NCI-H1105 treated with DMSO at 0.1 percent for 48 hours (cell line): ENCODE data around the gene PDXK.
A peak's percentile ranks its signal among the peaks of the same experiment; 100 is the strongest.

ENCODE experiments used
- DNase-seq: peaks from one replicate; lab custom pipeline; 2025; lab: John Stamatoyannopoulos, UW

The PDXK gene

DNA sequence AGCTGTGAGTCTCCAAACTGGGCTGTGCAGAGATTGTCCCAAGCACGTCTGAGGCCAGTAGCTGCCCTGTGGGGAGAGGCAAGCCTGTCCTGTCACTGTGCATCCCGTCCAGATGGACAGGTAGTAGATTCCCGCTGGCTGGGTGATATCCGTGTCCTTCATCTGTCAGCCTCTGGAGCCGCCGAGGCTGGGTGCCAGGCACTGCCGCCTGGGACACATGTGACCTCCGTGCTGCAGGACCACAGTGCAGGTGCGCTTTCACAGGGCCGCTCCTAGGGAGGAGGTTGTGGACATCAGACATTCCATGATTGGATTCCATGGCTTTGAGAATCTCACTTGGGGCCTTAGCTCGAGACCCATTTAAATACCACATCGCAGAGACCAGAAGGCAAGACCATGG, 4.7 kb downstream of the PDXK start:
- DNase-seq: no peak

DNA sequence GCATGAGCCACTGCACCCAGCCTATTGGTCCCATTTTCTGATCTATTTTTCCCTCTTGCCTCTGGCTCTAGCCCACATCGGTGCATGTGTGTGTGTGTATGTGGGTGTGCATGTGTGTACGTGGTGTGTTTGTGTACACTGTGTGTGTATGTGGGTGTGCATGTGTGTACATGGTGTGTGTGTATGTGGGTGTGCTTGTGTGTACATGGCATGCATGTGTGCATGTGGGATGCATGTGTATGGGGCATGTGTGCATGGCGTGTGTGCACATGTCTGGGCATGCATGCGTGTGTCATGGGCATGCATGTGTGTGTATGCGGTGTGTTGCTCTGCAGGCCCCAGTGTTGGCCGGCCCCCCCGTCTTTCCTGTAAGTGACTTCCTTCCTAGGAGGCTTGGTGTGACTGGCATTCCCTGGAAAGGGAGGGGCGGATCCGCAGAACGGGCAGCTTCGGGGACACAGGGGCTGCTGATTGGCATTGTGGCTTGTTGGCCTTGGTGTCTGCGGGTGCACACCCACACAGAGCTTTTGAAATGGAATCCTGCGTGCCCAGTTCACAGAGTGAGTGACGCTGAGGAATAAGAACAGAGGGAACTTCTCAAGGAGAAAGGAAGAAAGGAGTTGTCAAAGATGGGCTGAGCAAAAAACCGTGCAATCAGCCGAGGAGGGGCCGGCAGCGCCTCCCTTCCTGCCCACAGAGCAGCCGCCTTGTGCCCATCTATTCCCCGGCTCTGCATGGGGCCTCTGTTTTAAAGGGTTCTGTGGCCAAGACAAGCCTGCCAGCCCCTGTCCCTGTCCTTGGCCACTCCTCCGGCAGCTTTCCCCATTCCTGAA, 8.0 kb downstream of the PDXK start:
- no peak for DNase-seq

DNA sequence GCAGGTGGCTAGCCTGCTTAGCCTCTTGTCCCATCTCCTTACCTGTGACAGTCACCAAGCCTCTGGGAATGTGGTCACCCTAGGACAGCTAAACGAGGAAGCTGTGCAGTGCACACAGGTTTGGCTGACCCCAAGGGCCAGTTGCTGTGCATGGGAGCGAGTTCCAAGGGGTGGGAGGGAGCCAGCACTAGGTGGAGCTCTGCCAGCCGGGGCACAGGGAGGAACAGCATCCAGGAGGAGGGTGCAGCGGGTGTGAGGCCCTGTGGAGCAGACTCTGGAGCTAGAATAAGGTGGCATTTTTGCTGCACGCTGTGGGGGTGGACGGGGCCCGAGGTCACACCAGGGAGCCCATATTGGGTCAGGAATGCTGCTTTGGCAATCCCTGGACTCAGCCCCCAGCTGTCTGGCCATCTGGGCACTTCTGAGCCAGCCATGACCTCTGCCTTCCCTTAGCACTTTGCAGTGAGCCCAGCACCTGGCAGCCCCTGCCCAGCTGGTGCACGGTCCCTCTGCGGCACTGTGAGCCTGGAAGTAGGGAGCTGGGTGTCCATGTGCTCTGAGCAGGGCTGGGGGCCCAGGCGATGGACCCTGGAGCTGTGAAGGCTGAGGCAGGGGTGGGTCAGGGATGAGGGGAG, 8.7 kb downstream of the PDXK start:
- DNase-seq: no peak

DNA sequence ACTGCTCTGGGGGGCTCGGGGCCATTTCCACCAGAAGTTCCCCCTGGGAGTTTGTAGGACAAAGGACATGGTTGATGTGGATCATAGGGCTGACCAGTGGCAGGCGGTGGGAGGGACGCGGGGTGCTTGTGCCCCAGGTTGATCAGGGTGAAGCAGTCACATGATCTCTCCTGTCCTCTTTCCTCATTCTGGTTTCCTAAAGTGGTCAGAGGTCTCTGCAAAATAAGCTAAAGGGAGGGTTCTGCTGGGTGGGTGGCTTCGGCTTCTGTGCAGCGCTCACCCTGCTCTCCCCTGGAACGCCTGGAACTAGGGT, 9.2 kb downstream of the PDXK start:
- DNase-seq: no peak

DNA sequence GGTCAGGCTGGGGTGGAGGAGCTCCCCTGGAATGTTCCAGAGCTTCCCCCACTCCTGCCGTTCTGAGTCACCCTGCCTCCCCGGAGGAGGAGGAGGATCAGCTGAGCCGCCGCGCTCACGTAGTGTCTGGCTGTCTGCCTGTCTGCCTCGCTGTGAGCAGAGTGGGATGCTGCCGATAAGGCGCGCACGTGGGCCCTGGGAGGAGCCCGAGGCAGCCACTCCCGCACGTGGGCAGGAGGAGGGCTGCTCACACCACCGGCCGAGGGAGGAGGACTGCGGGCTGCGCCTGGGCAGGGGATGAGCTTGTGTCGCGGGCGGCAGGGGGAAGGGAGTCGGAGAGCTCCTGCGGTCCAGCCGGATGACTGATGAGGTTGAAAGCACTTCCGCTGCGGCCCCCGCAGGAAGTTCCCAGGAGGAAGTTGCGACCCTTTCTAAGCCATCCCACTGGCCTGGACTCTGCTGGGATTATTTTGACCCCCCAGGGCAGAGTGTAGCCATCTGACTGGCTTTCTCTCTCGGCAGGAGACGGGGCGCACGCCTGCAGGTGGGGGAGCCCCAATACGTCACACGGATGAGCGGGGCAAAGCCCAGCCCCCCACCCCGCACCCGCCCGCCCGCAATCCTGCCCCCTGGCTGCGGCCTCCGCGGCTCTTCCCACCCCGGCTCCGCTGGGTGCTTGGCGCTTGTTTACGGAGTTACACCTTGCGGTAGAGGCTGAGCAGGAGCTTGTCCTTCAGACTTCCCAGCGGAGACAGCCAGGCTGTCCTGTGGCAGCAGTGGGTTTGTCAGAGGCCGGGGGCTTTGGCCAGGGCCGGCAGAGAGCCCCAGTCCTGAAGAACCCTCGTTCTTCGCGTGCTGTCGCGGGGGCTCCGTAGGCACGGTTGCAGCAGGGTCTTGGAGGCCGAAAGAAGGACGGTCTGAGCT, 9.8 kb downstream of the PDXK start:
- peak; percentile 70 for DNase-seq

DNA sequence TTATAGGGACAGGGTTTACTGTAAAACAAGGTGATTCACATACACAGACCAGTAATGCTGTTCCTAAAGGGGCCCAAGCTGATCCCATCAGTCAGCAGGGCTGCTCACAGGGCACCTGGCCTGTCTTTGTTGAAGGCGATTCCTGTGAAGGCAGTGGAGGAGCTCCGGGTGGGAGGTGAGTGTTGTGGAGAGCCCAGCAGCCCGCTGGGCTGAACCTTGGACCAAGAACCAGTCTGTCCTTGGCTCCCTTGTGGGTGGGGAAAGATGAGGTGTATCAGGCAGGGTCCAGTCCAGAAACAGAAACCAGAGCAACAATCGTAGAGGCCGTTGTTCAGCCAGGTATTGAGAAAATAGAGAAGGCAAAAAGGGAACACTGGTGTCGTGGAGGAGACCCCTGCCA, 12.5 kb downstream of the PDXK start:
- no peak for DNase-seq

DNA sequence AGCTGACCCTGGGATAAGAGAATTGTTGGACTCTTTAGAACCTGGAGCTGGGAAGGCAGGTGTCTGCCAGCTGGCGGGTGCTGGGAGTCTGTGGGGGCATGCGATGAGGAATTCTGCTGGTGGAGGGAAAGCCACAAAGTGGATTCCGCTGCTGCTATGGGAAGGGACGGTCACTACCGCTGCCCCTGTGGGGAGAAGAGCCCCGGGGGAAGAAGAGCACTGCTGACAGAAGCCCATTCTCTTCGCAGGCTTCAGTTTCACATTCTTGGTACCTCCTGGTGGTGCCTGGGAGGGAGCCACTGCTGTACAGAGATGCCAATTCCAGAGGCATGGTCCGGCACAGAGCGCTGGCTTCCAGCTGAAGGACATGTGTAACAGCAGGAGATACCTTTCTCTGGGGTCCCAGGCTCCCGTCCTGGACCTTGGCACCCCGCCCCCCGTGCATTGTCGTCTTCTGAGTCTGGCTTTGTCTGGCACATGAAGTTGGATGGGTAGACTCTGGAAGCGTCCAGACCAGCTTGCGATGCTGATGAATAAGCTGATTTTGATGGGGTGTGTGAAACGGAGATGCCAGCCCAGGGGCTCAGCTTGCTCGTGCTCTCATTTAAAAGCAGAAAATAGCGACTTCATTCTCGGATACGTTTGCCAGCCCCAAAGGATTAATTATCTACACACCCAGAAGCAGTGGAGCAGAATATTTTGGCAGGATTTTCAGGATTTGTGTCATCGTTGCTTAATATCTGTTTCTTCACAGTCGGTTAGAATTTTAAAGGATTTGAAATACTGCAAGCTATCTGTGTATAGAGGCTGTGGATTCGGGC, 13.2 kb downstream of the PDXK start:
- no peak for DNase-seq

DNA sequence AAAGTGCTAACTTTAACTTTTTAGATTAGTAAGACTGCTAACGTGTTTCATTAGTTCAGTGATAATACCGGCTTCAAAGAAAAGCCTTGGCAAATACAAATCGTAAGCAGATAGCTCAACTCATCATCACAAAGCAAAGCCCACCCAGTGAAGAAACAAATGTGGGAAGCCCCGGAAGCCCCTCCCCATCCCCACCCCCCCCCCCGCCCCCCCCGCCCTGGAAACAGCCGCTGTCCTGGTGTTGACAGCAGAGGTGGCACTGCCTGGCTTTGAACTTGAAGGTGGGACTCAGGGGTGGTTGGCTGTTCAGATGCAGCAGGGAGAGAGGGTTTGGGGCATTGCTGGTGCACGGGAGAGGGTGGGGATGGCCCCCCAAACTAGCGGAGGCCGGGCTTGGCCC, 14.1 kb downstream of the PDXK start:
- DNase-seq: no peak

DNA sequence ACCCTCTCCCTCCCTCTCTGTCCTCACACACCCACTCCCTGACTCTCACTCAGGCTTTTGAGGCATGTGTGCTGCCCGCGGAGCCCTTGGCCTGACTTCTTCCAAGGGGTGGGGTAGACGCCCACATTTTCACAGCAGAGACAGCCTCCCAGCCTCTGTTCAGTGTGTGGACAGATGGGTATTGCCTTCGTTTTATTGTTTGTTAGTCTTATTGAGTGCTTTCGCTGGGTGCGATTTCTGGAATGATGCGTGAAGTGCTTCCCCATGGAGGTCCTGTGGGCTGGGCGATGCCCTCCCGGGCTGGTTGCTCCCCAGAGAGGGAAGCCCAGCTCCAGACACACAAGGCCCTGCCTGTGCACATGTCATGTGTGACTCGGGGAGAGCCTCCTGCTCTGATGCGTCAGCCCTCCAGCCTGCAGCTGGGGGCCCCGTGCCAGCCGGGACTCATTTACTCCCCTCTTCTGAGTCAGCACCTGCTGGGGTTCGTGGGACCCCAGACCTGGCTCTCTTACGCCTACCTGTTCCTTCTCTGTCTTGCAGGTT, 14.7 kb downstream of the PDXK start:
- DNase-seq: no peak

DNA sequence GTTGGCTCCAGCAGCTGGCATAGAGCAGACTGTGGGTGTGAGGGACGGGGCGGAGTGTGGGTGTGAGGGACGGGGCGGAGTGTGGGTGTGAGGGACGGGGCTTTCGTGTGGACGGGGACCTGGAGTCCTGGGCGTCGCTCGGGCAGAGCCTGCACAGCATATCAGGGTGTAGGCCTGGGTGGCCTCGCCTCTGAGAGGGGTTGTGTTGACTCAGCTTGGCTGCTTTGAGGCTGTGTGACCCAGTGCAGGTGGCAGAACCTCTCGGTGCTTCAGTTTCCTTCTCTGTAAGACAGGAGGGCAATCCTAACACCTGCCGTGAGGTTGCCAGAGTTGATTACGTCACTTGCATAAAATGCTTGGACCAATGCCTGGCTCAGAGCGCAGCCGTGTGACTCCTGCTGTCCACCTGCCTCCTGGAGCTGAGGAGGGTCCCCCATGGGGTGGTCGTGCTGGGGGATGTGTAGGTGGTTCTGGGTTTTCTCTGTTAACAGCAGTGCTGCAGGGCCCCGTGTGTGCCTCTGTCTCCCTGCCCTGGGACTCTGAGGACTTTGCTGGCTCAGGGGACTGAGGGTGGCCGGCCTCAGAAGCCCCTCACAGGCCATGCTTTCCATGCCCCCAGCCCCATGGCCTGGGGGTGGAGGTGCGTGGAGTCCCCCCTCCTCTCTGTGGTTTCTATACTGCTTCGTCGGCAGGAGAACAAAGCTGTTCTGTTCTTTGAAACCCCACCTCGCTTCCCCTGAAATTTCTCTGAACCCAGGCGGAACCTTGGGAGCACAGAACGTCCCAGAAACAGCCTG, 15.4 kb downstream of the PDXK start:
- DNase-seq: no peak

DNA sequence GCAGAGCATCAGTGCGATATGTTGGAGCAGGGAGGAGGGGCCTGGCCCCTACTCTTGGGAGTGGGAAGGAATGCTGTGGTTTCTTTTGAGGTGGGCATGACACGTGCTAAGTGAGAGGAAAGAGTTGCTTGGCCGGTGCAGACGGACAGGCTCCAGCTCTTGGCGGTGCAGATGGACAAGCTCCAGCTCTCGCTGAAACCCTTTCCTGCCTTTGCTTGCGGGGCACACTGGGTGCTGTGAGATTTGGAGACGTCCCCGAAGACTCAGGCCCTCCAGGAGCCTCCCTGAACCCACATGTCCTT, 15.9 kb downstream of the PDXK start:
- DNase-seq: no peak

DNA sequence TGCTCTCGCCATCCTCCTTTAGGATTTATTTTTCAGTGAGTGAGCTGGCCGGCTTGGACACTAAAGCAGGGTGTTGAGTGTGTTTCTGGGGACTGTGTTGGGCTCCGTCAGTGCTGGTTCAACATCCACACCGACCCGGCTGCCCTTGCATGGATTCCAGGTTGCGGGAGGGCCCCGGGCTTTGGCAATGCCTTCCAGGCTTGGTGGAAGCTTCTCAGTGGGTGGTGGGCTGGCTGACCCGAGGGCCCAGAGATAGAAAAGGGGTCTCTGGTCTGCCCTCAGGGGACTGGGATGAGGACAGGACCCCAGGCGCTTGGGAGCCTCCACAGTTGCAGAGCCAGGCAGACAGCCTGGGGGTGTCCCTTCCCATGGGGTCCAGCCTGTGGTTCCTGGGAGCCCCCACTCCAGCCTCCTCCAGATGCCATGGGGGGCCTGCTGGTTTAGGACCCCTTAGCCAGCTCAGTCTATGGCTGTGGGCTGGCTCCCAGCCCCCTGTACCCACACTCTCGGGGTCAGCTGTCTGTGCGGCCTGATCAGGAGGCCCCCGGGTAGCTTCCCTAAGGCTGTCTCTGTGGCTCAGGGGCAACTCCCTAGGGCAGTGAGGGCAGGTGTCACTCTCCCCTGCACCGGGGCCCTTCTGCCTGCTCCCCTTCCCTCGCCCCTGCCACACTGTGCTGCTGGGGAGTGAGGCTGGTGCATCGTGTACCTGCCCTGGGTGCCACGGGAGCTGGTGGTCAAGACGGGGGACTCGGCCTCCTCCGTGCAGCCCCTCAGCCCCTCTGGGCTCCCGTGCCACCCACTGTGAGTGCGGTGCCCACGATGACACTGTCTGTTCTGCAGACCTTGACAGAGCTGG, 16.5 kb downstream of the PDXK start:
- DNase-seq: no peak

DNA sequence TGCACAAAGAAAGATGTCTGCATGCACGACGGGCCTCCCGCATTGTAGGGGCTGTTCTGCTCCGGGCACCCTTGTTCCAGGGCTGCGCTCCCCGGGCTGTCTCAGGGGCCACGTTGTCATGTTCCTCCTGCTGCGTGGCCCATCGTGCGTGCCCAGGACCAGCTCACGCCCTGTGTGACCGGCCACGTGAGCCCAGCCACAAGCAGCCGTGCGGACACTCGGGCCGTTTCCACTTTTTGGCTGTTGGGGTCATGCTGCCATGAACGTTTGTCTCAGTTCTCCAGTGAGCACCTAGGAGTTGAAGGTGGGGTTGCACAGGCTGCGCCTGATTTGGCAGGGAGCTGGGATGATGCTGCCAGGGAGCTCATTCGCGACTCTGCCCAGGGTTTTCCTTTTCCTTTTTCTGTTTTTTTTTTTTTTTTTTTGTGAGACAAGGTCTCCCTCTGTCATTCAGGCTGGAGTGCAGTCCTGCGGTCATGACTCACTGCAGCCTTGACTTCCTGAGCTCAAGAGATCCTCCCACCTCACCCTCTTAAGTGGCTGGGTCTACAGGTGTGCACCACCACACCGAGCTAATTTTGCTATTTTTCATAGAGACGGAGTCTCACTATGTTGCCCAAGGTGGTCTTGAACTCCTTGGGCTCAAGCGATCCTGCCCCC, 17.4 kb downstream of the PDXK start:
- no peak for DNase-seq

DNA sequence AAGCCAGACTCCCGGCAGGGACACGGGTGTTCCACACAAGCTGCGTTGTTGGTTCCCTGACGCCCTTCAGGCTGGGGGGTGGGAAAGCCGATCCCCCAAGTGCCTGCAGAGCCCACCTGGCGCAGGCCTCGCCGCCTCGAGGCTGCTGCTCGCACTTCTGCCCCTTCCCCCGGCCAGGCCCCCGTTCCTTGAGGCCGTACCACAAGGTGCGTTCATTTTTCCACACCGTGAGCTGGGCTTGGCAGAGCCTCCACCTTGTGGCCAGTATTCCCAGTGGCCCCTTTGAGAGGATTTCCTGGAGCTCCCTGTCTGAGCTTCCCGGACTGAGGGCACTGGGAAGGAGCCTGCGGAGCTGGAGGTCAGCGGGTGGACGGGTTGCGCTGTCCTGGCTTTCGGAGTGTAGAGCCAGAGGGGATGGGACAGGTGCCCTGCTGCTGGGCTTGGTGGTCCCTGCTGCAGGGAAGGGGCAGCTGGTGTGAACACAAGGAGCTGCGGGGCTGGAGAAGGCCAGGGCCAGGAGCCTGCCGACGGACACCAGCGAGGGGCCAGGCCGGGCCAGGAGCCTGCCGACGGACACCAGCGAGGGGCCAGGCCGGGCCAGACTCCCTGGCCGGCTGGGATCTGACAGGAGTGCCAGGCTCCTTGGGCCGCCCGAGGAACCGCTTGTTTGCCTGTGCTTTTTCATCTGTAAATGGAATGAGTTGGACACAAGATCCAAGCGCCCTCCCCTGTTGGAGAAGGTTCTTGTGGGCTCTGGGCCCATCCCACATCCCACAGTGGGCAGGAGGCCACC, 18.4 kb downstream of the PDXK start:
- DNase-seq: no peak

DNA sequence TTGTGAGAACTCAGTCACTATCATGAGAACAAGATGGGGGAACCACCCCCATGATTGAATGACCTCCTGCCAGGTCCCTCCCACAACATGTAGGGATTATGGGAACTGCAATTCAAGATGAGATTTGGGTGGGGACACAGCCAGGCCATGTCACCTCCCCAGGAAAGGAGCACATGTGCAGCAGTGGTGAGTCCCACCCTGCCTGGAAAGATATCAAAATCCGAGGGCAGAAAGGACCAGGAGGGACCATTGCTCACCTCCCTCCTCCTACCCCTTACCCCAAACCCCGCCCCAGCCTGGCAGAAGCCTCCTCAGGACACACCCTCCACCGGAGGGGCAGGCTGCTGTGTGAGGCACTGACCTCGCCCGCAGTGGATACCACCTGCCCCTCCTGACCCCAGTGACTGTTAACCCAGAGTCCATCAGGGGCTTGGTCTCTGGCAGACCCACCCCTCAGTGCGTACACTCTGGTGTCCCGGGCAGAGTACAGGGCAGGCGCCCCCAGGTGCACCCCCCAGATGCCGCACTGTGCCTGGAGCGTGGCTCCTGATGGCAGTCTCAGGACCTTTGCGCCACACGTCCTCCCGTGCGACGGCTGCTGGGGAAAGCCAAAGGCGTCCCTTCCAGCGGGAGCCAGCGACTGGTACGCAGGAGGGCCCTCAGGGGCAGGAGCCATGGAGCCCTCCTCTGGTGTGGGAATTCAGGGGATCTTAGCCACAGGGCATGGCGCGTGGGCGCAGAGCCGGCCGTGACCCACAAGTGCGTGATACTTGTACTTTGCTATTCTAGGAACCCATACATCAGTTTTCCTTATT, 20.9 kb downstream of the PDXK start:
- no peak for DNase-seq

DNA sequence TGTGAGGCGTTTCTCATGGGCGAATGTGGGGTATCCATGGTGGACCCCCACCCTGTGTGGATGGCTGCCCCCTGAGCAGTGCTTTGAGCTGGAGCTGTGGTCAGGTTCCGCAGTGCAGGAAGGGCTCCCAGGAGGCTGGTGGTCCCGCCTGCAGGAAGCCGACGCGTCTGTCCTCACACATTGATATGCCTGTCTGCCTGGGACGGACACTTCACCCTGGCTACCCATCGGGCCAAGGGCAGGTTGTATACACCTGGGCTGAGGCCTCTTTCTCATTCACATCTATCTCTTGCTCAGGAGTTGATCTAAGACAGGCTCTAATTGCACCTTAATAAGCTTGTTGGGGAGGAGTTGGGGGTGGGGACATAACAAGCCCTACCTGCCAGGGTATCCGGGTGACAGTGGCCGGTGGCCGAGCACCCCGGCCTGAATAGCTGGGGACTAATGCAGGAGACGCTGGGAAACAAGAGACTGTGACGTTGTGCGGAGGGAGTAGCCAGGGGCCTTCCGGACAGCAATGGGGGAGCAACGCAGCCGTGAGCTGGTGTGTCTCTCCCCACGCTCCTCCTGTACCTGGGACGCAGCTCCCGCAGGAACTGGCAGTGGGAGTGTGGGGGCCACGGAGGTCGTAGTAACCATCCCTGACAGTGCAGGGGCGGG, 21.7 kb downstream of the PDXK start:
- peak; percentile 74 for DNase-seq

DNA sequence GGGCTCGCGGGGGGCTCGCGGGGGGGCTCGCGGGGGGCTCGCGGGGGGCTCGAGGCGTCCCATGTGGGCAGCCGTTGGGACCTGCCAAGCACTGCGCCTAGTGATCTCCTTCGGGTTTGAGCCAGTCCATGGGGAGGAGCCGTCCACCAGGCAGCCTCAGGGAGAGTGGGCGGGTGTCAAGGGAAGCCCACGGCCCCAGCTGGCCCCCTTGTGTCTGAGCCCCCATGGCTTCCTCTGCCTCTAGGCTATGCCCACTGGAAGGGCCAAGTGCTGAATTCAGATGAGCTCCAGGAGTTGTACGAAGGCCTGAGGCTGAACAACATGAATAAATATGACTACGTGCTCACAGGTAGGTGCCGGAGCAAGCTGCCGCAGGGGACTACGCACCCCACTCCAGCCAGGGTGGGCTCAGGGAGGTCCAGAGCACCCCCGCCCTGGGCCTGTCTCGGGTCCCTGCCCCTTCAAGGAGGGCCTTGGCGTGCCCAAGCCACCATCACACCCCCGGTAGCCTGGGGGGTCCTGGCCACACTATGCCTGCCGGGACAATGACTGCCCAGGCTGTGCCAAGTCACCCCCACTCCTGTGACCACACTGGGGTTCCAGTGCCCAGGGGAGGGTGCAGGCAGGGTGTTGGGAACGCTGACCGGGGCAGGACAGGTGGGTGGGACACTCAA, 22.6 kb downstream of the PDXK start:
- no peak for DNase-seq
